Thoracic aorta (tissue), 2 donors: ENCODE results near the gene DOCK10. TPM values are rescaled to one million over a fixed set of nuclear protein-coding genes. Genes with fewer than 3 reads are reported as not detected.

Source experiments
- ATAC-seq: fragments of 150-250 bp; one replicate; pipeline ENCODE4 v1.8.0; 2017; ENCODE audit warnings: low read depth; ENCODE audit not compliant: insufficient number of reproducible peaks, low FRiP score
- DNase-seq: peaks from one replicate; pipeline ENCODE4 v3.0.0-alpha.2; 2020; ENCODE audit warnings: low spot score
- H3K27ac ChIP-seq, 2 donors: fragments of 200-600 bp; sonication (generic); 1 replicate in 1 of 2; 2 replicates in 1 of 2; pipeline ENCODE4 v1.5.1; 2016; ENCODE audit warnings: mild to moderate bottlenecking in 2 of 2, moderate library complexity in 2 of 2
- H3K27me3 ChIP-seq: fragments of 200-600 bp; sonication (generic); replicated peaks from 2 replicates; pipeline ENCODE4 v1.6.0; 2016; ENCODE audit warnings: mild to moderate bottlenecking; ENCODE audit not compliant: insufficient read depth
- H3K36me3 ChIP-seq: fragments of 200-600 bp; sonication (generic); one replicate; pipeline ENCODE4 v1.5.1; 2016
- H3K4me1 ChIP-seq, 2 donors: fragments of 200-600 bp; sonication (generic); 1 replicate in 1 of 2; 2 replicates in 1 of 2; pipeline versions ENCODE4 v1.5.1 to v1.6.0; 2016; ENCODE audit warnings: low read depth in 2 of 2, mild to moderate bottlenecking in 1 of 2; ENCODE audit not compliant: control insufficient read depth in 1 of 2
- H3K4me3 ChIP-seq: fragments of 200-600 bp; sonication (generic); 2 replicates; pipeline ENCODE4 v1.5.1; 2016; ENCODE audit warnings: mild to moderate bottlenecking
- H3K9me3 ChIP-seq: fragments of 200-600 bp; sonication (generic); 2 replicates; pipeline ENCODE4 v1.5.1; 2016
- total RNA-seq, 2 donors: library from RNA; depleted of rRNA; stranded (reverse); fragments of >200 nt; gene quantifications; one replicate each; pipeline versions ENCODE4 v1.1.0 to v1.2.3, GENCODE V29; 2016
- TF ChIP-seq, protein P1 (sequence below): fragments of 200-600 bp; sonication (generic); IDR thresholded peaks from one replicate; pipeline ENCODE4 v1.5.1; 2019; ENCODE audit warnings: antibody characterized with exemption

Gene DOCK10
- total RNA-seq, 2 donors from 2014 or later = 44.9 to 53.0 TPM

DNA sequence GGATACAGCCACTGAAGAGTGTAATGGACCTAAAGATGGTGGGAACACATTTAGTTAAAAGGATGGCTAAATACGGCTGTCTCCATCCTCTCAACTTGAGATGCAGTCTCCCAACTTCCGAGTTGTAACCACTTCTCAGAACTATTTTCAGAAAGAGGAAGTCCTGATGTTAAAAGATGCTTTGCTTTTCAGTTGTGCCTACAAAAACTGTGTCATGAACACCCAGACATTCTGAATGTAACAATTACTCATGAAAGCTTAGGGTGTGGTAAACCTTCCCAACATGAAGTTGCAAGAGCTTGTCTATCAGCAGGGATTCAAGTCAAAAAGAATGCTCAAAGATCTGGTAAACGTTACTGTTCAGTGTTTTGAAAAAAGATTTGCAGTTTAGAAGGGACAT, 147.9 kb downstream of the DOCK10 start:
- no peak overlapping the region for H3K27ac ChIP-seq
- ATAC-seq (no peak), DNase-seq (no peak)
- TF ChIP-seq, protein P1, sequence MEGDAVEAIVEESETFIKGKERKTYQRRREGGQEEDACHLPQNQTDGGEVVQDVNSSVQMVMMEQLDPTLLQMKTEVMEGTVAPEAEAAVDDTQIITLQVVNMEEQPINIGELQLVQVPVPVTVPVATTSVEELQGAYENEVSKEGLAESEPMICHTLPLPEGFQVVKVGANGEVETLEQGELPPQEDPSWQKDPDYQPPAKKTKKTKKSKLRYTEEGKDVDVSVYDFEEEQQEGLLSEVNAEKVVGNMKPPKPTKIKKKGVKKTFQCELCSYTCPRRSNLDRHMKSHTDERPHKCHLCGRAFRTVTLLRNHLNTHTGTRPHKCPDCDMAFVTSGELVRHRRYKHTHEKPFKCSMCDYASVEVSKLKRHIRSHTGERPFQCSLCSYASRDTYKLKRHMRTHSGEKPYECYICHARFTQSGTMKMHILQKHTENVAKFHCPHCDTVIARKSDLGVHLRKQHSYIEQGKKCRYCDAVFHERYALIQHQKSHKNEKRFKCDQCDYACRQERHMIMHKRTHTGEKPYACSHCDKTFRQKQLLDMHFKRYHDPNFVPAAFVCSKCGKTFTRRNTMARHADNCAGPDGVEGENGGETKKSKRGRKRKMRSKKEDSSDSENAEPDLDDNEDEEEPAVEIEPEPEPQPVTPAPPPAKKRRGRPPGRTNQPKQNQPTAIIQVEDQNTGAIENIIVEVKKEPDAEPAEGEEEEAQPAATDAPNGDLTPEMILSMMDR = no peak
- no peaks in the 10 kb centered on the region for H3K9me3 ChIP-seq
- H3K36me3 ChIP-seq = no peaks in the 10 kb centered on the region
- no peaks in the 10 kb centered on the region for H3K27me3 ChIP-seq
- no peak overlapping the region for H3K4me3 ChIP-seq
- peaks cover 0 to 2% of the 10 kb centered on the region in 2 donors for H3K4me1 ChIP-seq

GRCh38 chr2:224893848-224894247, 148.4 kb downstream of the DOCK10 start:
- H3K4me1 ChIP-seq = peaks cover 0 to 2% of the 10 kb centered on the region in 2 donors
- H3K4me3 ChIP-seq = no peak overlapping the region
- no peak for DNase-seq
- TF ChIP-seq, protein P1 = no peak
- ATAC-seq = no peak
- H3K36me3 ChIP-seq = no peaks in the 10 kb centered on the region
- H3K27ac ChIP-seq = no peak overlapping the region
- H3K27me3 ChIP-seq = no peaks in the 10 kb centered on the region
- no peaks in the 10 kb centered on the region for H3K9me3 ChIP-seq

DNA sequence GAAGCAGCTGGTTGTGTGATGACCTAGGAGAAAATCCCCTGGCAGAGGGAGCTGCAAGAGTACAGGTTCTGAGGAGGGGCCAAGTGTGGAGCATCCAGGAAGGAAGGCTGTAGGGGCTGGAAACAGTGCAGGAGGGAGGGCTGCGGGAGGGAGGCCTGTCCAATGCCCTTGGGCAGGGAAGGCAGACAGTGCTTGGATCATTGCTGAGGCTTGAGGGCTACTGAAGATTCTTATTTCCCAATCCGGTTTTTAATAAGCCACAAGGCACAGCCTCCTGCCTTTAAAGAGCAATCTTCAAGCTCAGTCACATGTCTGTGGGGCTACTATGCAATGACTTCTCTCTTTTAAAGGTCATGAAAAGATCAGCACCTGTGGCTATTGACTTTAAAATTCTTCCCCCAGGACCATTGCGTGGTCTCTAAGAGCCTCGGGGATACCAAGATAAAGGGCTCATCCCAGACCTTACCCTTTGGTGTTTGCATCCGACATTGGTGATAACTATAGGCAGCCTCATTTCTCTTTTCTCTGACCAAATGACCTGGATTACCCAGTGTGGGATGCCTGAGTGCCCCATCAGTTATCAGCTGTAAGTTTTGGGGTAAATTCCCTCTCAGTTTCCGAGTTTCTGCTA, 149.6 kb downstream of the DOCK10 start:
- Histone ChIP-seq H3K27ac (no peak overlapping the region), H3K36me3 (no peaks in the 10 kb centered on the region), H3K4me1 (peaks cover 0 to 2% of the 10 kb centered on the region in 2 donors), H3K4me3 (no peak overlapping the region), H3K27me3 (no peaks in the 10 kb centered on the region), H3K9me3 (no peaks in the 10 kb centered on the region)
- ATAC-seq (no peak), DNase-seq (no peak)
- TF ChIP-seq, protein P1 = no peak

- H3K36me3 ChIP-seq = no peaks in the 10 kb centered on the region
- no peak for DNase-seq
- H3K4me1 ChIP-seq = peaks cover 2 to 8% of the 10 kb centered on the region in 2 donors
- no peak overlapping the region for H3K27ac ChIP-seq
- no peaks in the 10 kb centered on the region for H3K9me3 ChIP-seq
- ATAC-seq = no peak
- H3K27me3 ChIP-seq = no peaks in the 10 kb centered on the region
- no peak overlapping the region for H3K4me3 ChIP-seq
- TF ChIP-seq, protein P1 = no peak
These were observed 151.9 kb downstream of the DOCK10 start for GRCh38 chr2:224890372-224890771.

GRCh38 chr2:224887141-224887540, 155.1 kb downstream of the DOCK10 start:
- H3K36me3 ChIP-seq = no peaks in the 10 kb centered on the region
- DNase-seq = no peak
- H3K9me3 ChIP-seq = no peaks in the 10 kb centered on the region
- no peak overlapping the region for H3K27ac ChIP-seq
- TF ChIP-seq, protein P1 = peak; percentile 9
- H3K4me3 ChIP-seq = no peak overlapping the region
- no peak for ATAC-seq
- H3K27me3 ChIP-seq = no peaks in the 10 kb centered on the region
- peaks cover 20 to 21% of the 10 kb centered on the region in 2 donors for H3K4me1 ChIP-seq
